GM13976 (cell line): ENCODE measurements around the gene APOL6.

Source experiments
- DNase-seq: peaks from one replicate; pipeline ENCODE4 v3.0.0; 2012; ENCODE audit warnings: low spot score
- CTCF ChIP-seq: IDR thresholded peaks from 2 replicates; pipeline ENCODE4 v1.5.1; 2012; ENCODE audit warnings: borderline replicate concordance, mild to moderate bottlenecking; ENCODE audit not compliant: insufficient read depth; ENCODE audit errors: extremely low read depth, missing control alignments, control extremely low read depth
- in situ Hi-C: fragments of 300-500 bp; cut with MboI; formaldehyde crosslinking; loops from one replicate; pipeline ENCODE4 v1.12.0; 2022; ENCODE audit warnings: low sequenced_read_pairs, mixed read lengths, inconsistent platforms; ENCODE audit not compliant: unreplicated experiment

APOL6 gene

GRCh38 chr22:35634015-35634414 lies 14.2 kb upstream of the APOL6 start:
- in situ Hi-C loops, result loop anchor here (10.0 kb wide), 1 partner anchor 291 kb away; no protein-coding TSS in a partner anchor
- no peak for TF ChIP-seq CTCF
- DNase-seq, result no peak

- DNase-seq, result no peak
- in situ Hi-C loops, result loop anchor here (10.0 kb wide), 1 partner anchor 290 kb away; no protein-coding TSS in a partner anchor
- TF ChIP-seq CTCF, result no peak
These were observed 13.2 kb upstream of the APOL6 start for GRCh38 chr22:35634943-35635540.

DNA sequence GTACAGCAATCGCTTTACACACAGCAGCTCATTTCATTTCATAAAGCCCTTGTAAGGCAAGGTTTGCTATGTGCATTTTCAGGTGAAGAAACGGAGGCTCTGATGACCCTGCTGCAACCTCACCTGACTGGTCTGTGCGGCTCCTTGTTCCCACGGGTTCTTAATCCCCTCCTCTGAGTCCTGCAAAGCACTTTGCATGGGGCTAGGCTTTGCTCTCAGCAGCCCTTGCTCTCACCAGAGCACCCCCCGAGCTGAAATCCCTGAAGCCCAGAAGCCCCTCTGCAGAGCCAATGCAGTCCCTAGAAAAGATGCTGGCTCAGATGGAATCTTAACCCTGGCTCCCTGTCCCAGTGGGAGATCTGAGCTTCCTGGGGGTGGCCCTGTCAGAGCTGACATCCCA lies 11.0 kb upstream of the APOL6 start:
- DNase-seq, result no peak
- in situ Hi-C loops, result loop anchor here (10.0 kb wide), 1 partner anchor 288 kb away; no protein-coding TSS in a partner anchor
- TF ChIP-seq CTCF, result no peak

- DNase-seq, result no peak
- in situ Hi-C loops, result loop anchor here (10.0 kb wide), 1 partner anchor 287 kb away; no protein-coding TSS in a partner anchor
- TF ChIP-seq CTCF, result no peak
These were observed 10.2 kb upstream of the APOL6 start for GRCh38 chr22:35638001-35638400.

GRCh38 chr22:35638410-35638809 lies 9.8 kb upstream of the APOL6 start:
- in situ Hi-C loops, result loop anchor here (10.0 kb wide), 1 partner anchor 286 kb away; no protein-coding TSS in a partner anchor
- TF ChIP-seq CTCF, result no peak
- no peak for DNase-seq

GRCh38 chr22:35641494-35642120 lies 6.6 kb upstream of the APOL6 start:
- in situ Hi-C loops, result no loop called here
- TF ChIP-seq CTCF, result no peak
- no peak for DNase-seq
